ENCODE measurements around the gene DAB1. TPM values are rescaled to one million over a fixed set of nuclear protein-coding genes. Genes with fewer than 3 reads are reported as not detected.

DAB1 gene
- not detected in 2 replicates for total RNA-seq

GRCh38 chr1:57423656-57424211 lies at the start of gene DAB1:
TSS of gene DAB1 (minus strand) at chr1:57424060. CDS start at chr1:57291030, 133,030 bp downstream.

GRCh38 chr1:56965916-56966697 lies 457.8 kb downstream of the DAB1 start, which contains the start of gene C8B:
TSS of gene C8B (minus strand) at chr1:56966015. CDS start at chr1:56965948, 67 bp downstream.

Data from mammary microvascular endothelial cell (primary cell).